ENCODE measurements around the gene STRIP1.

STRIP1 gene, protein sequence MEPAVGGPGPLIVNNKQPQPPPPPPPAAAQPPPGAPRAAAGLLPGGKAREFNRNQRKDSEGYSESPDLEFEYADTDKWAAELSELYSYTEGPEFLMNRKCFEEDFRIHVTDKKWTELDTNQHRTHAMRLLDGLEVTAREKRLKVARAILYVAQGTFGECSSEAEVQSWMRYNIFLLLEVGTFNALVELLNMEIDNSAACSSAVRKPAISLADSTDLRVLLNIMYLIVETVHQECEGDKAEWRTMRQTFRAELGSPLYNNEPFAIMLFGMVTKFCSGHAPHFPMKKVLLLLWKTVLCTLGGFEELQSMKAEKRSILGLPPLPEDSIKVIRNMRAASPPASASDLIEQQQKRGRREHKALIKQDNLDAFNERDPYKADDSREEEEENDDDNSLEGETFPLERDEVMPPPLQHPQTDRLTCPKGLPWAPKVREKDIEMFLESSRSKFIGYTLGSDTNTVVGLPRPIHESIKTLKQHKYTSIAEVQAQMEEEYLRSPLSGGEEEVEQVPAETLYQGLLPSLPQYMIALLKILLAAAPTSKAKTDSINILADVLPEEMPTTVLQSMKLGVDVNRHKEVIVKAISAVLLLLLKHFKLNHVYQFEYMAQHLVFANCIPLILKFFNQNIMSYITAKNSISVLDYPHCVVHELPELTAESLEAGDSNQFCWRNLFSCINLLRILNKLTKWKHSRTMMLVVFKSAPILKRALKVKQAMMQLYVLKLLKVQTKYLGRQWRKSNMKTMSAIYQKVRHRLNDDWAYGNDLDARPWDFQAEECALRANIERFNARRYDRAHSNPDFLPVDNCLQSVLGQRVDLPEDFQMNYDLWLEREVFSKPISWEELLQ

DNA sequence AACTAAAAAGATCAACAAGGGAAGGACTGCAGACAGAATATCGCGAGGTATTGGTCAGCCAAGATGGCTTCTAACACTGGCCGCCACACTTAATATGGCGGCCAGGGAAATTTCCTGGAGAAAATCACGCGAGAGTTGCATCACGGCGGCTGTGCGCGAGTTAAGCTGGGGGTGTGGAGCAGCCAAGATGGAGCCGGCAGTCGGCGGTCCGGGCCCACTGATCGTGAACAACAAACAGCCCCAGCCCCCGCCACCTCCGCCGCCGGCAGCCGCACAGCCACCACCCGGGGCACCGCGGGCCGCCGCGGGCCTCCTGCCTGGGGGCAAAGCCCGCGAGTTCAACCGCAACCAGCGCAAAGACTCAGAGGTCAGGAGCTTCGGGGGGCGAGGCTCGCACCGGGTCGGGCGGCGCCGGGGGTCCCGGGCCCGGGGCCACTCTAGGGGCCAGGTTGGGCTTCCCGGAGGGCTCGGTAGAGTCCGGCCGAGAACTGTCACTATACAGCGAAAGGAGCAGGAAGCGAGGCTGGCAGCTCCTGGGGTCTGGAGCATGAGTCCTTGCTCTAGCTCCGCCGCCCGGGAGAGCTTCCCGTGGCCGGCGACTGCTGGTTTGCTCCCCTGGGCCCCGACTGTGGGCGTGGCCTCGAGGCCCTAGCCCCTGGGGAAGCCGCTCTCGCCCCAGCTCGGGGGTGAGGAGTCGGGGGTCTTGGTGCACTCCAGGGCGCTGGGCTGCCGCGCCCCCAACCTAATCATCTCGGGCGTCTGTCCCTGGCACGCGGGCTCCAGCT lies at the start of gene STRIP1:
TSS of gene STRIP1 (plus strand) at position 174 of the 785 bp plus-strand sequence. CDS start at position 188, 14 bp downstream.
- DNase-seq, result peak; percentile 89

DNA sequence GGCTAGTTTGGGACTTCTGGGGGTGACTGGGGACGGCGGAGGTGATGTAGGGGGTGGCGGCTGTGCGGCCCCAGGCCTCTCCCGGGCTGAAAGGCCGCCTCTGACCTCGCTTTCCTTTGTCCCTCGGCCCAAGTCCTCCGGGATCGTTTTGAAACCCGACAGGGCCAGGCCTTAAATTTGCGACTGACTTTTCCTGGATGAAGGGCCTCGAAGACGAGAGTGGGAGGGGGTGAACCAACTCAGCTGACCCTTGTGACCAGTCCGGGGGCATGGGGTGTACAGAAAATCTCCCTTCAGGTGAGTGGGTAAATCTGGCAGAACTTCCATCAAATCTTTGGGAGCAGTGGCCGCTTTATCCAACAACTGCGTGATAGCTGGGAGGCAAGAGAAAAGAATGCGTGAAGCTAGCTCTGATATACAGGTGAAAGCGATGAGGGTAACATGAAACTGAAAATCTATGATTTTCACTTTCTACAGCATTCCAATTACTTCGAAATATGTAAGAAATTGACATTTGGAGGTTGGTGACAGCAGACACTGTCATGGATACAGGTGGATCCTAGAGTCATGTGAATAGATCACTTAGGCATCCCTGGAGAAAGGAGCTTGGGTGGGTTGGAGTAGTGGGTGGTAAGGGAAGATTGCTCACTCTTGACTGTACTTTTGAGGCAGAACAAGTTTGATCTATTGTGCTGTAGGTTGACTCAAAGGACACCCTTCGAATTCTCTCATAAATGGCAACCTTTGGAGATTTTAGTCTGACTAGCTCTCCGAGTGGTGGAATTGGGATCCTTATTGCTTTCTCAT lies 49.0 kb upstream of the STRIP1 start:
- no peak for DNase-seq

DNA sequence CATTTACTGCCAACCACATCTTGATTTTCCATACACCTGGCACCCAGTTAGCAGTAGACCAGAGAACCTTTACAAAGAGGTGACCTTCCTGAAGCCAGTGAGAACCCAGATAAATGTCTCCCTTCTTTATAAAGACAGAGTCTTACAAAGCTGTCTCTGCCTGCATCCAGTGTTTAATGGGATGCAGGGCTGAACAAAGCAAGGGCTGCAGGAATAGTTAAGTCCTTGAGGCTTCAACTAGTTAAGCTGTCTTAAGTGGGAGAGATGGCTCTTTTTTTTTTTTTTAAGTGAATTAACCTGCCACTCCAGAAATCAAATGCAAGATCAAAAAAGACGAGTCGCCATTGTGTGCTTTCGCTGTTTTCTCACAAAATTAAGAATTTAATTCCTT lies 48.4 kb upstream of the STRIP1 start:
- DNase-seq, result no peak

DNA sequence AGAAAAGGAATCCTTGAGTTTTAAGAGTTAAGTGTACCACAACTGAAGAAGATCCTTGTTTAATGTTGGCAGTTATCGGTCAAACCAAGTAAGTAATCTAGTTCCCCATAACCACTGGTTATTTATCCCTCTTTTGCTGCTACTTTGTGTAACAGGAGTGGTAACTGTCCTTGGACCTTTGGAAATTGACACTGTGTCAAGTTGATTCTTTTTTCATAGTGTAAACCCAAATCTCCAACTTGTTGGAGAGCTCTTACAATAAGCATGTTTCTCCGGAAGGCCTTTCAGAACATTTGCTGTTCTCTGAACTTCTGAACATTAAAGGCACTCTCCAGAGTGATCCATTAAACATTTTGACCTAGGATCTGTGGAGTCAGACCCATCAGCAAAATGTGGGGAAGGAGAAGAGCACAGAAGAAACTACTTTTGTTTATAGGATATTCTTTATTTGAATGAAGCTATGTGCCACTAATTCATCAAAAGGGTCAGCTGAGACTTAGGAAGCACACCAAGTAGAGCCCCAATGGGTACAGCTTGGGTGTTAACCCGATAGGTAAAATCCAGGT lies 46.0 kb upstream of the STRIP1 start:
- DNase-seq, result no peak

DNA sequence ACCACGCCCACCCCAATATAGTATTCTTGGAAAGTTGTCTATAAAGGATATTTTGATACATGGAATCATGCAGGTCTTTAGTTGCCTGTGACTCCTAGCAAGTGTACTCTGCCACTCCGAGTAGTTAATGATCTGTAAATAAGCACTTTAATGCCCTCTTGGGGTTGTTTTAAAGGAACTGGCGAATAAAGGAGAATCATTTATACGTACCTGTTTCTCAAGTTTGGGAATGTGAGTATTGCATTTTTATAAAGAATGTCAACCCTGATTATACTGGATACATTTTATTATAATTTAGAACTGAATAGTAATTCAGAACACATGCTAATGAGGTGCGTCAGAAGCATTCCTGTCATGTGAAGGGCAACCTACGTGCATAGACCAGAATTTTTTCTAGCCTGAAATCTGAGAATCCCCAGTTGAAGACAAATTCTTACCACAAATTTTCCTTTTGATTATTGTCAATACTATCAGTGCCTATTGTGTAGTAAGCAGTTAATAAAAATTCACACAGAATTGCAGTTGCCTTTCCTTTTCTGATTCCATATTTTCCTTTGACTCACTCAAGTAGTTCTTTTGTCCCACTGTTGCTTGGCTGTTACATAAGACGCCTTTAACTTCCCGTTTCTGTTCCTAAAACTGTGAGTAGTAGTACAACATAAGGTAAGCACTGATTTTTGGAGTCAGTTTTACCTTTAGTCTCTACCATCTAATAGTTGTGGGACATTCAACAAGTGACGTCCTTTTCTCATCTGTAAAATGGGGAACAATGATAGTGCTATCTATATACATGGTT lies 44.7 kb upstream of the STRIP1 start:
- DNase-seq, result no peak

DNA sequence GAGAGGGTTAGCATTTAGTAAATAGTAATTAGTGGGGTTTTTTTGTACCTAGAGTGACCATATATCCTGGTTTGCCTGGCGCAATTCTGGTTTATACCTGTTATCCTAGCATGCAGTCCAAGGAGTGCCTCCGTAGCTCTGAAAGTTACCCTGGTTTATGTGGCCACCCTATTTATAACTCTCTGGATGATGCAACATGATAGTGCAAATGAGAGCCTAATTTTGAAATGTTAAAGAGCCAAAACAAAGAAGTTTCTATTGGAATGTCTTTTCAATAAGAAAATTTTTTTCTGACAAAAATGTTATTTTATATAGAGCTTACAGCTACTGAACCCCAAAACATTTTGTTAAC lies 44.1 kb upstream of the STRIP1 start:
- no peak for DNase-seq

DNA sequence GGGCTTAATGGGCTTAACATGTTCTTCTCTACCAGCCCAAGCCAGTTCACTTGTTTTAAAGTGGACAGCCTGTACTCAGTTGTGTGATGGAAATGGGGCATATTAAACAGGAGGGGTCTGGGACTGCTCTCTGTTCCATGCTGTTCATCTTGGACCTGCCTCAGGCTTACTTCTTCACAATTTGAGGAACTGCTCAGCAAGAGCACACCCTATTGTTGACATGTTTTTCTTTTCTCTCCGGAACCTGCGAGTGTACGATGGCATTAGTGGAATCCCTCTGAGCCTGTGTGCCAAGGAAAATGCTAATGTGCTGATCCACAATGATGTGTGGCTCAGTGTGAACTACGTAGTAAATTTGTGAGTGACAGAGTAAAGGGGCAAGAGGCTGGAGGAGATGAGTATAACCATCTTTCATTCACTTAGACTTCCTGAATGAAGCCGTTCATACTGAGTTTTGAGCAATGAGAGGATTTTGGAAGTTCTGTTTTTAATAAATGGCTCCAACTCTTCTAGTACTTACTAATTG lies 43.0 kb upstream of the STRIP1 start:
- no peak for DNase-seq

DNA sequence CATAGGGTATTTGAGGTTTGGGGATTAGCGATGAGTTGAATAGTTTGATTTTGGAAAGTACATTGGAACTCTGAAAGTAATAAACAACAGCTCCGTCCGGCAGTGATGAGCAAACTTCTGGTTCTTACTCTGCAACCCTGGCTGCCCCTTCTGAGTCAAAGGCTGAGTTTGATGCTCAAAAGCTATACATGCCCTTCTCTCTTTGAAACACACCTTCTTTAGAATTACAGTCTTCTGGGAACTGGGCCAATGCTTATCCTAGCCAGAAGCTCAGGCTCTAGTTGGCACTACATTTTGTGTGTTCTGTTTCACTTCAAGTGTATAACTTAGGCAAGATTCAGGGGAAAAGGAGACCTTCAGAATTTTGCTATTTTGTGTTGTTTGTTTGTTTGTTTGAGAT lies 40.5 kb upstream of the STRIP1 start:
- no peak for DNase-seq

DNA sequence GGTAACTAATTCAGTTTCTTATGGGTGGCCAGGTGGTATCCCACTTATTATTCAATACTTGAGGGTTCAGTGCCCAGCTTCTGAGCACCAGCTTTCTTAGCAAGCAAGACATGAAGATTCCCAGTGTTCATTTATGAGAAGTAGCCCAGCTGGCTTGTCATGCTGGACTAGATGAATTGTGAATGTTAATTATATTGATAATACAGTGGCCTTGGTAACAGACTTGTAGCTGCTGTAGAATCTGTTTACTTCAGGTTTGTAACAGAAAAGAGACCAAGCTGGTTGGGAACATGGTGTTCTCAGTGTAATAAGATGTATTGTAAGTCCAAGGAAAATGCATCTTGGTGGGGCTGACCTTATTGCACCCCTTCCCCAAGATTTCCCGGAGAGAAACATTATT lies 39.8 kb upstream of the STRIP1 start:
- no peak for DNase-seq

DNA sequence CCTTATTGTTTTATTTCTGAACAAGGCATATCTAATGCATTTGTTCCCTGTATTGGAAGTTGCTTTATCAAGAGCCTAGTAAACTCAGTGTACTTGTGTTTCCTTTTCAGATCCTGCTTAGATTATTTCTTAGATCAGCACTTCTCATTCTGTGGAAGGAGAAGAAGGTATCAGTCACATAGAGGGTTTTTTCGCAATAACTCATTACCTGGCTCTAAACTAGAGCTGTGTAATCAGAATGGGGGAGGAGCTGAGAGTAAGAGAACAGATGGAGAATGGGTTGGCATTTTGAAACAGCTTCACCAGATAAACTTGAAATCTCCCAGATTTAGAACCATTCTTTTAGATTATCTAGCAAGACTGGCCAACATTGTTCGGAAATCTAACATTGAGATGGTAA lies 38.9 kb upstream of the STRIP1 start:
- no peak for DNase-seq

DNA sequence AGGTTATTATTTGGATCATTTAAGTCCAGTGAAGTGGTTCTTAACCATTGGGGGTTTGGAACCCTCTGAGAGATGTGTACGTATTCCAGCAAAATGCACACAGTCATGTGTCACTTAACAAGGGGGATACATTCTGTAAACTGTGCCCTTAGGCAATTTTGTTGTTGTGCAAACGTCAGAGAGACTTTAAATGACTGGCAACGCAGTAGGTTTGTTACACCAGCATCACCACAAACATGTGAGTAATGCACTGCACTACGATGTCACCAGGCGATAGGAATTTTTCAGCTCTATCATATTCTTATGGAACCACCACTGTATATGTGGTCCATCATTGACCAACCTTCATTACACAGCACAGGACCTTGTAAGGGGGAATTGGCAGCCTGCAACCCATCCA lies 37.9 kb upstream of the STRIP1 start:
- DNase-seq, result no peak

DNA sequence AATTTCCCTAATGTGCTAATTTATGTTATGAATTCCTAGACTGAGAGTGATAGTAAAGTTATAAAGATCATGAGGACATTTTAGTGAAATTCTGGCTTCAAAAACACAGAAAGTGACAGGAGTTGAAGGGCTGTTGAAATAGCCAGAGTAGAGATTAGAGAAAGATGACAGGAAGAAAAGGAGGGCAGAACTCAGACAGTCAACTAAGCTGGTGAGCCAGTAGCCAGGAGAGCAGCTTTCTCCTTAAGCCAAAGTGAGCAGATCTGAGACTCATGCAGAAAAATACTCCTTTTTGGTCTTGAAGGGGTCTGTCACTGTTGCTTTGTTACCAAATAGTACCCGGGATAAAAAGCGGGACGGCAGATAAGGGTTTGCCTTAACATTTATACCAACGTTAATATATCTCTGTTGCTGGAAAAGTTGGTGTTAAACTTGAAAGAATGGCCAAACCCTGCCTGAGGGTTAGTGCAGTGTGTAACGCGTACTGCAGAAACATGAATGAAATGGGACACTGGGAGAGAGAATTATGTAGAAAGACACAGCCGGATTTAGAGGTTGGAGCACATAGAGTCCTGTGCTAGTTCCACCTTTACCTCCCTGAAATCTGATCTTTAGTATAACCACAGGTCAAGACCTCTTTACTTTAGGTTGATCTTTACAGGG lies 37.1 kb upstream of the STRIP1 start:
- DNase-seq, result no peak

DNA sequence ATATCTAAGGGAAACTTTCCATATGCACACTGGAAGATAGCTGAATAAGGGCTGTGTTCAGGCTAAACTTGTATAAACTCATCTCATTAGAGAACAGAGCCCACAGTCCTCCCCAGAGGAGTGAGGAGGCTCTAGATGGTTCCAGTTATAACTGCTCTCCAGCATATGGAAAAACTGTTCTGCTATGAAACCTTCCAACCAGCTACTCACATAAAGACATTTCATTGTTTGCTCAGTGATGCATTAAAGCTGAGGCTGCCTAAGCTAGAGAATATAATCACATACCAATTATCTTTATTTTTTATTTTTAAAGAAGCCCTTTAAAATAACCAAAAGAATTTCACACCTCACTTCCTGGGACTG lies 36.6 kb upstream of the STRIP1 start:
- DNase-seq, result no peak

DNA sequence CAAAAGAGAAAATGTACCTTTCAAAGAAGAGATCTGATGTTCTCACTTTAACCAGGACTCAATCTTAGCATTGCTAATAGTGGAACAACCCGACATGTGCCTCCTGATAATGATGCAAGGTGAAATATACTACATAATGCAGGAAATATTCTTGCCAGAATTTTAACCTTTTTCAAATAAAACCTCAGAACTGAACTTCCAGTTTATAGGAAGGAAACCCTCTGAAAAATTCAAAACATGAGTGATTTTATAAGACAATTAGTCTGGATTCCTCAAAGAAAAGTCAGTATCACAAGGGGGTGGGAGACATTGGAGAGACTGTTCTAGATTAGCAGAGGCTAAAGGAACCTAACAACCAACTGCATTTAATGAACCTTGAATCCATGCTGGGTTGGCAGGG lies 31.7 kb upstream of the STRIP1 start:
- DNase-seq, result no peak

DNA sequence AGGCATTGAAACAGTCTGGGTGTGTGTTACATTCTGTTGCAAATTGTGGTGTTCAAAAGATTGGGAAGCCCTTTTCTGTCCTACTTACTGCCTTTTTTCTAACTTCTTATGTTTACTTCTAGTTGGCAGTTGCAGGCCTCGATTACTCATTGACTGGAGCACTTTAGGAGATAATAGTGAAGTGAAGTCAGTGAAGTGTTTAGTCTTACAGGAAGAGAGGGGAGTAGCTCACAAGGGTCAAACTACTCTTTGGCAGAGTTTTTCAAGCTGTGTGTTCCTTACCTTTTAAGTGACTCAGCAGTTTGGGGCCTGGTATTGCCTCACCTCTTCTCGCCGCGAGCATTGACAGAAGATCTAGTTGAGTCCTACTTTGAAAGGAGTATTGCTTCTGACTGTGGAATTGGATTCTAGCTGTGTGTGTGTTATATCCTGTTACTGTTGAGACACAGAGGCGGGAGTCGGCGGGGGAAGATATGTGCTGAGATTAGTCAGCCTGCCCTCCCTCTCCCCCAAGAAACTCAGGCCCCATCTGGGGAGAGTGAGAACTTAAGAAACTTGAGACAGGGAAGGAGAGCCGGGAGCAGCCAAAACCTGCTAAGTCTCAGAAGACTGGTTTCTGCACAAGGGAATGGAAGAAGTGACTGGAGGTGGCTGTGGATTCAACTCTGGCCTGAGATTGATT lies 30.5 kb upstream of the STRIP1 start:
- DNase-seq, result no peak

DNA sequence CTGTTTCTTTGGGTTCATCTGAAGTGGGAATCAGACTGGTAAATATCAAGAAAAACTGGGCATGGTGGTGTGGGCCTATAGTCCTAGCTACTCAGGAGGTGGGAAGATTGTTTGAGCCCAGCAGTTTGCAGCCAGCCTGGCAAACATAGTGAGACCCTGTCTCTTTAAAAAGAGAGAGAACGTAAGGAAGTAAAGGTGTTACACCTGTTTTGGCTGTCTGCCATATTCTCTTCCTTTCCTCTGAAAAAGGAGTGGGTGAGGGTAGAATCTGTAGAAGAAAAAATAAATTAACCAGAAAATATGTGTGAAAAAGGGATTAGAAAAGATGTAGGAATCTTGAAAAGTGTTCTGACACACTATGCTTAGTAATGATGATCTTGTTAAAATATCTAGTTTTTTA lies 29.8 kb upstream of the STRIP1 start:
- no peak for DNase-seq

DNA sequence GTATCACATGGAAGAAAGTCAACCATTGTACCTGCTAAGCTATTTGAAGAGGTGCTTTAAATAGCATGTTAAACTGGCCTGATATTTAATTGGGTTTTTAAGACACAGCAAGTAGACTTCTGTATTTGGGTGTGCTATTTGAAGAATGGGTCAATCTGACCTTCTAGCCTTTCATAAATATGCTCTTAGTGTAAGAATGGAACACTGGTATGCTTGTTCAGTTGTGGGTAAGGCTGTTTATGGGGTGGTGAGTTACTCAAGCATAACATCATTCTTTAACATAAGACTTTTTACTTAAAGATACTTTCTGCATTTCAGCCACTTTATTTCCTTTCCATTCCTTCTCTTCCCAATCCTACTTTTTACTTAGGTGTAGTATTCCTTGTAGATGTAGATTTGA lies 28.5 kb upstream of the STRIP1 start:
- no peak for DNase-seq

DNA sequence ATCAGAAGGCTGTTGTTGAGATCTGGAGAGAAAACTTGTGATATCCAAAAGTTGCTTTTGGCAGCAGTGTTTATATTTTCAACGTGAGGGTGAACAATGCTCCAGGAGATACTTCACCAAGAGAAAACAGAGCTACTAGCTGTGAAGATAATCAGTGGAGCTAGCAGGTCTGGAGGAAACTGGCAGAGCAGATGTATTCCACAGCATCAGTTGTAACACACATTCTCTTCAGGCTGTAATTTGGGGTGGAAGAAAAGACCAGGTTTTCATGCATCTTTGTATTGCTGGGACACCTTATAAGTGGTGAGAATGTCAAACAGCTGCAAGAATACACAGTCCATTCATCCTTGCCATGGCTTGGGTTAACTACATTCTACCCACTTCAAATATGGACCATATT lies 27.9 kb upstream of the STRIP1 start:
- DNase-seq, result no peak

DNA sequence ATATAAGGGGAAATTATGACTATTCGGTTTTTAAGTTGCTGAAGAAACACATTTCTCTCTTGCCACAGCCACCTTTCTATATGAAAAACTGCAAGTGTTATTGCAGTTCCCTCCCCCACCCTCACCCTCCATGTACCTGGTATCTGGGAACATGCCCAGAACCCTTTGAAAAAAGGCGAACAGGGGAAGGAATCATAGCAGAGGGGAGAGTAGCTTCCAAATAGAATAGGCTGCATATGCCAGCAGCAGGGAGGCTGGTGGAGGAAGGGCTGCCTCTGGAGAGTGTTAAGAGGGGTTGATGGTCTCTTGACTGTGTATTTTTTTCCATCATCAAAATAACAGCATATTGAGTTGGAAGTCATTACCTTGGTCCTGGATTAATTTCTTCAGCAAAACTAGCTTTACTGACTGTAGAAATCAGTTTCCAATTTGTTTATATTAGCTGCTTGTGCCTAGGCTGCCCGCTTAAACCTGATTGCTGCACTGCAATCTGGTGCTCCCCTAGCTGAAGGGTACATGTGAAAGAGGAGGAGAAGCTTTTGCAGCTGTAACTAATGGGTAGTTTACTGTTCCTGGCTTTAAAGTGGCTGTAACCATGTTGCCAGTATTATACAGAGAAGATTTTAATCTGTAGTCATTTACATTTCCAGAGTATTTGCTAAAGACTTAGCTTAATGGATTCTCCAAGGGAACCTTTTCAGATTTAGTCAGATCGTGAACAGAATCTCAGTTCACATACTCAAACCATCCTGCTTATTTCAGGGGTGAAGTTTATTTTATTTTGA lies 27.2 kb upstream of the STRIP1 start:
- DNase-seq, result no peak
